Cardiac muscle cell (in vitro differentiated cells and primary cell): Measurements from ENCODE around the gene FLNB. TPM values are rescaled to one million over a fixed set of nuclear protein-coding genes. Genes with fewer than 3 reads are reported as not detected.

Experiments used
- DNase-seq, 2 donors: peaks; one replicate each; pipeline versions ENCODE4 v3.0.0 to v3.0.0-alpha.2; 2010 to 2017; ENCODE audit warnings: low read depth in 1 of 2, low spot score in 1 of 2
- H3K27ac ChIP-seq: fragments of 200-600 bp; sonication (generic); 2 replicates; pipeline ENCODE4 v1.5.1; 2016
- H3K27me3 ChIP-seq: fragments of 200-600 bp; sonication (generic); 2 replicates; pipeline ENCODE4 v1.6.0; 2016; ENCODE audit warnings: control low read depth
- H3K36me3 ChIP-seq: fragments of 200-600 bp; sonication (generic); 2 replicates; pipeline ENCODE4 v1.5.1; 2016; ENCODE audit warnings: control low read depth
- H3K4me1 ChIP-seq: fragments of 200-600 bp; sonication (generic); 2 replicates; pipeline ENCODE4 v1.8.1; 2017; ENCODE audit warnings: low read depth, mild to moderate bottlenecking, mixed run types
- H3K4me3 ChIP-seq: fragments of 200-600 bp; sonication (generic); 2 replicates; pipeline ENCODE4 v1.5.1; 2016; ENCODE audit warnings: mild to moderate bottlenecking
- H3K9me3 ChIP-seq: fragments of 200-600 bp; sonication (generic); 2 replicates; pipeline ENCODE4 v1.5.1; 2017; ENCODE audit warnings: low read depth, mild to moderate bottlenecking, control low read depth
- CTCF ChIP-seq: IDR thresholded peaks from 2 replicates; pipeline ENCODE4 v1.5.1; 2012; ENCODE audit warnings: low read depth, mild to moderate bottlenecking, low read length
- polyA plus RNA-seq: library from polyadenylated mRNA; unstranded; fragments of >200 nt; fragmentation: Nextera tagmentation; extraction: Ambion mirVana; gene quantifications from 2 replicates; pipeline ENCODE4 v1.2.1, GENCODE V29; 2016
- total RNA-seq: library from RNA; depleted of rRNA; stranded (reverse); fragments of >200 nt; gene quantifications from 2 replicates; pipeline ENCODE4 v1.2.3, GENCODE V29; 2016

FLNB gene
- total and polyA plus RNA-seq, 2 experiments from 2014 or later, result 12.1 to 28.7 TPM

GRCh38 chr3:58117561-58118181 lies 109.4 kb downstream of the FLNB start:
- peaks cover 7% of the 10 kb centered on the region for H3K4me1 ChIP-seq
- DNase-seq, result peak in 1 of 2 donors; percentile 91
- H3K27ac ChIP-seq, result no peak overlapping the region
- peaks cover 5% of the 10 kb centered on the region for H3K36me3 ChIP-seq
- H3K4me3 ChIP-seq, result no peak overlapping the region
- no peaks in the 10 kb centered on the region for H3K27me3 ChIP-seq
- TF ChIP-seq CTCF, result no peak
- no peaks in the 10 kb centered on the region for H3K9me3 ChIP-seq

- TF ChIP-seq CTCF, result no peak
- Histone ChIP-seq H3K4me3 (no peak overlapping the region), H3K4me1 (peaks cover 7% of the 10 kb centered on the region), H3K27ac (no peak overlapping the region), H3K27me3 (no peaks in the 10 kb centered on the region), H3K9me3 (no peaks in the 10 kb centered on the region), H3K36me3 (peaks cover 4% of the 10 kb centered on the region)
- no peak for DNase-seq
These were observed 111.0 kb downstream of the FLNB start for GRCh38 chr3:58119186-58119585.

GRCh38 chr3:58120075-58120812 lies 112.0 kb downstream of the FLNB start:
- Histone ChIP-seq H3K36me3 (peaks cover 4% of the 10 kb centered on the region), H3K27me3 (no peaks in the 10 kb centered on the region)
- TF ChIP-seq CTCF, result no peak

GRCh38 chr3:58121183-58121582 lies 113.0 kb downstream of the FLNB start:
- Histone ChIP-seq H3K36me3 (peaks cover 5% of the 10 kb centered on the region), H3K9me3 (no peaks in the 10 kb centered on the region), H3K27me3 (no peaks in the 10 kb centered on the region), H3K4me3 (no peak overlapping the region), H3K4me1 (no peaks in the 10 kb centered on the region), H3K27ac (no peak overlapping the region)
- no peak for DNase-seq
- no peak for TF ChIP-seq CTCF

More at GRCh38 chr3:58120075-58120812, 112.0 kb downstream of the FLNB start:
- H3K4me1 ChIP-seq, result peaks cover 3% of the 10 kb centered on the region
- H3K4me3 ChIP-seq, result no peak overlapping the region
- peak overlapping the region; percentile 18 for H3K27ac ChIP-seq
- peak in 1 of 2 donors; percentile 61 for DNase-seq
- H3K9me3 ChIP-seq, result no peaks in the 10 kb centered on the region

GRCh38 chr3:58122936-58123700 lies 114.9 kb downstream of the FLNB start:
- no peak for DNase-seq
- Histone ChIP-seq H3K27ac (no peak overlapping the region), H3K36me3 (peaks cover 12% of the 10 kb centered on the region), H3K4me3 (no peak overlapping the region), H3K4me1 (no peaks in the 10 kb centered on the region), H3K9me3 (no peaks in the 10 kb centered on the region), H3K27me3 (no peaks in the 10 kb centered on the region)
- no peak for TF ChIP-seq CTCF
